Measurements from ENCODE around the gene LRRFIP1. TPM values are rescaled to one million over a fixed set of nuclear protein-coding genes. Genes with fewer than 3 reads are reported as not detected.

Gene LRRFIP1
- total and polyA plus RNA-seq, 2 of the 13 experiments (the other 11 are each of a cell fraction or from before 2014, with no cell fraction given) = 15.9 to 40.5 TPM

GRCh38 chr2:237600205-237600846, 27.1 kb upstream of the LRRFIP1 start (continued):
- 0 out of 2 replicates have a peak, but pooled peaks have one; percentile 49 for TF ChIP-seq ZBED4 (CRISPR knock-in tag; IDR thresholded peaks at IDR 0.05; ENCODE audit: borderline replicate concordance)
- peak; percentile 62; the same call in 1 of the 2 replicates for TF ChIP-seq ZNF124 (CRISPR knock-in tag; IDR thresholded peaks at IDR 0.05)
- peak; percentile 39; the same call in 1 of the 2 replicates for TF ChIP-seq HIC2 (CRISPR knock-in tag; IDR thresholded peaks at IDR 0.05; ENCODE audit: low read depth)
- peak; percentile 95 for TF ChIP-seq ZNF687 (CRISPR knock-in tag; IDR thresholded peaks at IDR 0.05)
- peak; percentile 34; the same call in 1 of the 2 replicates for TF ChIP-seq MAX (IDR thresholded peaks at IDR 0.05)
- peak; percentile 45; the same call in 1 of the 2 replicates for TF ChIP-seq ARHGAP35 (CRISPR knock-in tag; IDR thresholded peaks at IDR 0.05; ENCODE audit: borderline replicate concordance)
- TF ChIP-seq ZNF609 (CRISPR knock-in tag; IDR thresholded peaks at IDR 0.05; ENCODE audit: borderline replicate concordance) = peak; percentile 34; the same call in 1 of the 2 replicates
- peak; percentile 77; the same call in 1 of the 2 replicates for TF ChIP-seq ZFP90 (CRISPR knock-in tag; IDR thresholded peaks at IDR 0.05; ENCODE audit: borderline replicate concordance)
- TF ChIP-seq ZNF10 (CRISPR knock-in tag; IDR thresholded peaks at IDR 0.05; ENCODE audit: borderline replicate concordance, low read depth) = no peak

All from HepG2 (cell line).